RPMI8226 (cell line): ENCODE measurements around the gene ATRIP.
"Not testable (repeated sequence)": the region's sequence is repeated elsewhere in the genome, so short reads cannot be mapped to it uniquely, and the experiment has no call there.

Experiments
- DNase-seq: peaks from one replicate; pipeline ENCODE4 v3.0.0-alpha.2; 2015

ATRIP gene

GRCh38 chr3:48472673-48472922, 26.1 kb downstream of the ATRIP start:
- no peak for DNase-seq

- peak; percentile 98 for DNase-seq
Observed at GRCh38 chr3:48472923-48473616, 26.5 kb downstream of the ATRIP start.

GRCh38 chr3:48473617-48473952, 27.0 kb downstream of the ATRIP start:
- DNase-seq = no peak

GRCh38 chr3:48474031-48474430, 27.5 kb downstream of the ATRIP start:
- DNase-seq = not testable (repeated sequence)

GRCh38 chr3:48474619-48475018, 28.1 kb downstream of the ATRIP start:
- no peak for DNase-seq

DNA sequence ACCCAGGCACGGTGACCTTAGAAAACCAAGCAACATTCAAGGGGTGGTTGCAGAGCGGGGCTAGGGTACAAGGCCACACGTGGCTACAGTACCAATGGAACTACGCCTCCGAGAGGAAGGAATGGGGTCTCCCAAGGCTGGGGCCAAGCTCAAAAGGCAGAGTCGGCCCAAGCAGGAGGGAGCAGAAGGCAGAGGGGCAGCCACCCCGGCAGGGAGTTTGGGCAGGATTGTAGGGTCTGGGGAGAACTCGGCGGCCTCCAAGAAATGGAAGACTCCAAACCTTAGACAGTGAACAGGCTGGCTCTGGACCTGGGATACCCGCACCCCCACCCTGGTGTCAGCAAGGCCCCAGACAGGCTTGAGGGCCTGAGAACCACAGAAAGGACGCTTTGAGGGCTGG, 28.7 kb downstream of the ATRIP start:
- DNase-seq = no peak

DNA sequence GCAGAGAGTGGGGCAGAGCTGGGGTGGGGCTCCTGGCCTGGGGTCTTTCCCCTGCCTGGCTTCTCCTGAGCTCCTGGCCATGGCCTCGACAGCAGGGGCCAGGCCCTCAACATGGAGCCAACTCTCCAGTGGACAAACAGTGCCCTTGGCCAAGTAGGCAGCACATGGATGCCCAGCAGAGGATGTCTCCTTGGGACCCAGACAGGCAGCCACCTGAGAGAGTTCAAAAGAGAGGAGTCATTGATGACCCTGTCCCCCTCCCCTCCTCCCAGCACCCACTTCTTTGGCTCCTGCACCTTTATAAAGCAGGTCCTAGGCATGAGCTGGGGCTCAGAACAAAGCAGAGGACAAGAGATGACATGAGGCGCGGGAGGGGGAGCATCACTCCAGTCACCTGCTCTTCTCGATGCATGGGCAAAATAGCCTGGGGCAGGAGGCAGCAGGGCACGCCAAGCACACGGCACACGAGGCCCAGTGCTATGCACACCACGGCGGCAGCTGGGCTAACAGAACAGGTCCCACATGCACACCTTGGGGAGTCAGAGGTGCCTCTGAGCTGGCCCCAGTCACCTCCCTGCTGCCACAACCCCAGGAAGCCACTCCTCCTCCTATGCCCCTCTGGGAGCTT, 30.0 kb downstream of the ATRIP start:
- no peak for DNase-seq

GRCh38 chr3:48477959-48478520, 31.5 kb downstream of the ATRIP start:
- DNase-seq = no peak

DNA sequence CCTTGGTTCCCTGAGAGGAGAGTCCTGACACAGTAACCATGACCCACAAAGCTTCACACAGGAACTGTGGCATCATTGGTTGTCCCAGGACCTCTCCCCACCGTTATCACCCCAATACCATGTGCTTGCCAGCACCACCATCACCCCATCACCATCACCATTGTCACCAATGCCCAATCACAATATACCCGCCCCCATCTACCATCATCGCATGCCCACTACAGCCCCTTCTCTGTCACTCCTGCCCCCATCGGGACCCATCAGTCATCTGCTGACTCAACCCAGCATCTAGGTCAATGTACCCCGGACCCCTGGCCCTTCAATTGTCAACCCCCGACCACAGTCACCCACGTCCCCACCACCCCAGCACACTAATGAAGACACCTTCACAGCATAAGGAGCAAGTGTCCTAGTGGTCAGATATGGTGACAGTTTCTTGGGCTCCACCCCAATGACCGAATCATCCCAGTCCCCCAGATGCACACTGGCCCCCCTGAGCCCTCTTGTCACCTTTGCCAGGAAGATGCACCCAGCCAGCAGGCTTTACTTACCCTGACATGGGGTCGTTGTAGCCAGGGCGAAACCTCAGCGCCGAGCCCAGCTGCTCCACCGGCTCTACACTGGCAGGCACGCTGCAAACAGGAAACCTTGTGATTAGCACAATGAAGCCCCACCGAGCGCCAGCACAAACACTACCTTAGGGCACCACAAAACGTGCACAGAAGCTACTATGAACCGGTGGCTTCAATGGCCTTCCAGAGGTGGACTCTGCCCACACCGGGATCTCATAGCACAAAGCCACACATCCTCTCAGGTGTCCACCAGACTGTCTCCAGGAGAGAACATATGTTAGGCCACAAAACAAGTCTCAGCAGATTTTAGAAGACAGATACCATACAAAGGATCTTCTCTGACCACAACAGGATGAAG, 32.4 kb downstream of the ATRIP start:
- peak; percentile 27 for DNase-seq

GRCh38 chr3:48480891-48481290, 34.4 kb downstream of the ATRIP start:
- not testable (repeated sequence) for DNase-seq

GRCh38 chr3:48482822-48483221, 36.3 kb downstream of the ATRIP start:
- not testable (repeated sequence) for DNase-seq

GRCh38 chr3:48486952-48487351, 40.4 kb downstream of the ATRIP start:
- no peak for DNase-seq

- DNase-seq = peak; percentile 32
Observed at GRCh38 chr3:48492461-48493202, 46.1 kb downstream of the ATRIP start.

DNA sequence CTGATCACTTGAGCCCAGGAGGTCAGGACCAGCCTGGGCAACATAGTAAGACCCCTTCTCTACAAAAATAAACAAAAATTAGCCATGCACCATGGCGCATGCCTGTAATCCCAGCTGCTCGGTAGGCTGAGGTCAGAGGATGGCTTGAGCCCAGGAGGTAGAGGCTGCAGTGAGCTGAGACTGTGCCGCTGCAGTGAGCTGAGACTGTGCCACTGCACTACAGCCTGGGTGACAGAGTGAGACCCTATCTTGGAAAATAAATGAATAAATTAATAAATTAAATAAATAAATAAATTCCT, 46.6 kb downstream of the ATRIP start:
- DNase-seq = no peak

- no peak for DNase-seq
Observed at GRCh38 chr3:48500656-48501055, 54.1 kb downstream of the ATRIP start.

GRCh38 chr3:48501196-48501595, 54.7 kb downstream of the ATRIP start:
- DNase-seq = peak; percentile 17

- DNase-seq = no peak
Observed at GRCh38 chr3:48502121-48502520, 55.6 kb downstream of the ATRIP start.

DNA sequence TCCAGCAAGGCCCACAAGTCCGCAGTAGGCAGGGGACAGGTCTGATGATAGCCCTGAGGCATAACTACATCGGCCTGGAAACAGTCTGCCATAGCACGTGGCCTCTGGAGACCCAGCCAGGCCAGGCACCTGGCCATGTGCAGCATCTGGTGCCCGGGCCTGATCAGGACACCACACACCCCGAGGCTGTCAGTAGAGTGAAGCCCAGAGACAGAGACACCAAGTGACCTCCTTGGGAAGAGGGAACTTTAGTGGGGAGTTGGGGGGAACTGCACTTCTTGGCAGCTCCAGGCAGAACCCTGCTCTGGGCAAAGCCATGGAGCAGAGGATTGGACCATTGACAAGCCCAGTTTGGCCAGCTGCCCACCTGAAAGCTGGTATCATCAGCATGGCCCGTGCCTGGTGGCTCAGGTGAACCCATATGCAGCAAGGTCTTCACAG, 56.2 kb downstream of the ATRIP start:
- no peak for DNase-seq

GRCh38 chr3:48503401-48504050, 57.0 kb downstream of the ATRIP start:
- no peak for DNase-seq

- peak; percentile 42 for DNase-seq
Observed at GRCh38 chr3:48504051-48504946, 57.8 kb downstream of the ATRIP start, which contains the start of gene SHISA5. TSS of gene SHISA5 (minus strand) at chr3:48504174. CDS start at chr3:48504094, 80 bp downstream.

DNA sequence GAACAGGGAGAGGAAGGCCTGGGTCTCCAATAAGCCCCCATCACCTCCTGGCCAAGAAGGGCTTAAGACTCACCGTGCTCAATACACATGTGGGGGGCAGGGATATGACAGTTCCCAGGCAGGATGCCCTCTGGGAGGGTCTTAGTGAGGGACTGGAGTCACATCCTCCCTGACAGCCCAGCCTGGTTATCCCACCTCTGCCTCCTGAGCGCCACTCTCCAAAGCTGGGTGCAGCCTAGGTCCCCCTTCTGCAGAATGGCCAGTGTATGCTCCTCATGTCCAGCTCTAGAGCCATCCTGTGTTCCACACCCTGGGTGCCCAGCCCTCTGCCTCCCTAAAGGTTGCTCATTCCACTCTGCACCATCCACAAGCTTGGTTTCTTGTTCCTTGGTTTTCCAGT, 58.6 kb downstream of the ATRIP start:
- DNase-seq = no peak
